ENCODE measurements around the gene FOXO3.

FOXO3 gene

DNA sequence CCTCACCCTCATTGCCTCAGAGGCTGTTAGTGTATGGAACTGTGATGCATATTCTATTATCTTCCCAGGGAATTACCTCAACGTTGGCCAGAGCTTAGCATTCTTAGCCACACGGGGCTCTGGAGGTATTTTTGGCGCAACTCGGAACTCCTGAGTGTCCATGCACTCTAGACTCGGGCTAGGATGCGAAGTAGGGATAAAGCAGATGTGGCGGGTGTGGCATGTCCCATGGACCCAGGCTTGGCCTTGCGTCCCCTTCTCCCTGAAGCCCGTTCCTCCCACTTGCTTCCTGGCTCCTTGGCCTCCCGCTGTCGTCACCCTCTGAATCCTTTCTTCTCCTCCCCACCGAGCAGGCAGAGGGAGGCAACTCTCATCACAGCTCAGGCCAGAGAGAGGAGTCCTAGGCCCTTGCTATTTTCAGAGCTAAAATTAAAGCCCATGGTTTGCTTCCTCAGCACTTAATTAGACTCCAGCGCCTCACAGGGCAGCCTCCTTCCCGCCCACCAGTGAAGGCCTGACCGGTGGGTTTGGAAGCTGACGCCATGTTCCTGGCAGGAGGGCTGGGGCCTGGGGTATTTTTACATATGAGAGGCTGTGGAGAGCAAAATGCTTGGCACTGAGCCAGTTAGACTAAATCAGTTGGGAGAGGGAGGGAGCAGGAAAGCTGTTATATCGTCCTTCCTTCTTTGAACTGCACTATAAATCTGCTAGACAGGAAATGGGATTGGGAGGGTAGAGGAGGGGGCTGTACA is 138.7 kb downstream of the FOXO3 start:
- in situ Hi-C loops (cut with HindIII; ENCODE audit: low pct_ligation_motif_present, low sequenced_read_pairs): no loop called here
- H3K36me3 ChIP-seq (replicated peaks): no peaks in the 10 kb centered on the region
- TF ChIP-seq, protein P1, sequence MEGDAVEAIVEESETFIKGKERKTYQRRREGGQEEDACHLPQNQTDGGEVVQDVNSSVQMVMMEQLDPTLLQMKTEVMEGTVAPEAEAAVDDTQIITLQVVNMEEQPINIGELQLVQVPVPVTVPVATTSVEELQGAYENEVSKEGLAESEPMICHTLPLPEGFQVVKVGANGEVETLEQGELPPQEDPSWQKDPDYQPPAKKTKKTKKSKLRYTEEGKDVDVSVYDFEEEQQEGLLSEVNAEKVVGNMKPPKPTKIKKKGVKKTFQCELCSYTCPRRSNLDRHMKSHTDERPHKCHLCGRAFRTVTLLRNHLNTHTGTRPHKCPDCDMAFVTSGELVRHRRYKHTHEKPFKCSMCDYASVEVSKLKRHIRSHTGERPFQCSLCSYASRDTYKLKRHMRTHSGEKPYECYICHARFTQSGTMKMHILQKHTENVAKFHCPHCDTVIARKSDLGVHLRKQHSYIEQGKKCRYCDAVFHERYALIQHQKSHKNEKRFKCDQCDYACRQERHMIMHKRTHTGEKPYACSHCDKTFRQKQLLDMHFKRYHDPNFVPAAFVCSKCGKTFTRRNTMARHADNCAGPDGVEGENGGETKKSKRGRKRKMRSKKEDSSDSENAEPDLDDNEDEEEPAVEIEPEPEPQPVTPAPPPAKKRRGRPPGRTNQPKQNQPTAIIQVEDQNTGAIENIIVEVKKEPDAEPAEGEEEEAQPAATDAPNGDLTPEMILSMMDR (IDR thresholded peaks at IDR 0.05; ENCODE audit: low read depth, low read length, missing control alignments): no peak
- no peaks in the 10 kb centered on the region for H3K27me3 ChIP-seq (replicated peaks)
- DNase-seq: no peak
- H3K27ac ChIP-seq: no peak overlapping the region
- no peak overlapping the region for H3K4me3 ChIP-seq (ENCODE audit: low read depth, low read length)

DNA sequence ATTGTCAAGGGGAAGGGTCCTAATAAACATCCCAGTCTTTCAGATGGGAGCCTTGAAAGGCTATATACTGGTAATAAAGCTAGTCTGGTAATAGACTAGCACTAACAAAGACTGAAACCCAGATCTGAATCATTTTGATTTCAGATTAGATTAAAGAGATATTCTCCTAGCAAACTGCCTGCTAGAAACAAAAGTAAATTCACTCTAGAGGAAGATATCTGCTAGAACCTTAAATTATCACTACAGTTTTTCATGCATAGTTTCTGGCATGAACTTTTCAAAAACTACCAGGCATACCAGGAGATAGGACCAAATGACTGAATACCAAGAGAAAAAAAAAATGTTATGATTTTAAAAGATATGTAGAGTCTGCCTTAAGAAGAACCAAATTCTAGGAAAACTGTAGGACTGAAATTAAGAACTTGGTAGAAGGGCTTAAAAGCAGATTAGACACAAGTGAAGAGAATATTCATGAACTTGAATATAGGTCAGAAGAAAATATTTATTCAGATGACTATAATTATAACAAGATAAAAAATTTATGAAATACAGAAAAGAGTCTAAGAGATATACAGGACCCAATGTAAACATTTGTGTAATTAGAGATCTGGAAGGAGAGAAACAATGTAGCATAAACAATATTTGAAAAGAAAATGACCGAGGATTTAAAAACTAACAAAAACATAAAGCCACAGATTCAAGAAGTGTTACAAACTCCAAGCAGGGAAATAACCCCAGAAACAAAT is 141.6 kb downstream of the FOXO3 start:
- Histone ChIP-seq H3K4me3 (ENCODE audit: low read depth, low read length) (no peak overlapping the region), H3K27me3 (replicated peaks) (no peaks in the 10 kb centered on the region), H3K27ac (no peak overlapping the region), H3K36me3 (replicated peaks) (no peaks in the 10 kb centered on the region)
- in situ Hi-C loops (cut with HindIII; ENCODE audit: low pct_ligation_motif_present, low sequenced_read_pairs): no loop called here
- DNase-seq: no peak
- TF ChIP-seq, protein P1 (IDR thresholded peaks at IDR 0.05; ENCODE audit: low read depth, low read length, missing control alignments): no peak

DNA sequence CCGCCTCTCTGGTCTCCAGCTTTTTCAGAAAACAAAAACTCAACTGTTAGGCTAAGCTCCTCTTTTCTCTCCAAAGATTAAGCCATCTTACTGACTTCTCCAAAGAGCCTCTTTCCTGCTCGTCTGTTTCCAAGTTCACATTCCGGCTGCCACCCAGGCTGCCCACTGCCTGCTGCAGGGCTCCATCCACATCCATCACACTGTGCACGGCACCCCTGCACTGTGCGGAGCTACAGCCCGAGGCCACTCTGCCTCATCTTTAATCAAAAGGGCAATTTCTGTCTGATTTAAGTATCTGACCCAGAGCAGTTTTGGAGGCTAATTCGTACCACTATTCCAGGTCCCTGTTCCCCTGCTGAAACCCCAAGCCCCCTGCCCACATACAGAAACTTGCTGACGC is 145.9 kb downstream of the FOXO3 start:
- H3K27me3 ChIP-seq (replicated peaks): no peaks in the 10 kb centered on the region
- in situ Hi-C loops (cut with HindIII; ENCODE audit: low pct_ligation_motif_present, low sequenced_read_pairs): no loop called here
- no peak for DNase-seq
- TF ChIP-seq, protein P1 (IDR thresholded peaks at IDR 0.05; ENCODE audit: low read depth, low read length, missing control alignments): no peak
- no peak overlapping the region for H3K27ac ChIP-seq
- H3K4me3 ChIP-seq (ENCODE audit: low read depth, low read length): no peak overlapping the region
- H3K36me3 ChIP-seq (replicated peaks): no peaks in the 10 kb centered on the region

DNA sequence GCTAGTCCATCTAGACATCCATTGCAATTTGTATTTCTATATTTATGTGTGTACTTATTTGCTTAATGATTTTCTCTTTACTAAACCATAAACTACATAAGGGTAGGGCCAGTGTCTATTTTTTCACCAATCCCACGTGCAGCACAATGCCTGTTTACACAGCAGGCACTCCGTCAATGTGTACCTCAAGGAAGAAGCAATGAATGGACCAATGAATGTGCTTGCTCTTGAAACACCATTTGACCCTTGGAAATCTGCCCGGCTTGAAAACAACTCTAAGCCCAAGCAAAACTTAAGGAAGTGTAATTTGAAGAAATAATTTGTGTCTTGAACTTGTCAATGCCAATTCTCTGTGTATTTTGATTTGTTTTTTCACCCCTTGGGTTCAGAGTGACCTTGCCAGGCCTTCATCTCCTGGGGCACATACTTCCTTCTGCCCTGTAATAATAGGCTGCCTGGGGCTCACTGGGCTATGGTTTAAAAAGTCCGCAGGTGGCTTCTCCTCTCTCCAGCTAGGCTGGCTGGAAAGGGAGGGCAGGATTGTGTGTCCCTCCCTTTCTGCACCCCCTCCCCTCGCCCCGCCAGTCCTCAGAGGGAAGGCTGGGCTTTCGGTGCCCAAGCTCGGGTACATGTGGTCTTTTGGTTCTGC is 146.7 kb downstream of the FOXO3 start:
- TF ChIP-seq, protein P1 (IDR thresholded peaks at IDR 0.05; ENCODE audit: low read depth, low read length, missing control alignments): no peak
- no peak for DNase-seq
- H3K27me3 ChIP-seq (replicated peaks): no peaks in the 10 kb centered on the region
- H3K4me3 ChIP-seq (ENCODE audit: low read depth, low read length): no peak overlapping the region
- H3K36me3 ChIP-seq (replicated peaks): no peaks in the 10 kb centered on the region
- H3K27ac ChIP-seq: no peak overlapping the region
- in situ Hi-C loops (cut with HindIII; ENCODE audit: low pct_ligation_motif_present, low sequenced_read_pairs): no loop called here

DNA sequence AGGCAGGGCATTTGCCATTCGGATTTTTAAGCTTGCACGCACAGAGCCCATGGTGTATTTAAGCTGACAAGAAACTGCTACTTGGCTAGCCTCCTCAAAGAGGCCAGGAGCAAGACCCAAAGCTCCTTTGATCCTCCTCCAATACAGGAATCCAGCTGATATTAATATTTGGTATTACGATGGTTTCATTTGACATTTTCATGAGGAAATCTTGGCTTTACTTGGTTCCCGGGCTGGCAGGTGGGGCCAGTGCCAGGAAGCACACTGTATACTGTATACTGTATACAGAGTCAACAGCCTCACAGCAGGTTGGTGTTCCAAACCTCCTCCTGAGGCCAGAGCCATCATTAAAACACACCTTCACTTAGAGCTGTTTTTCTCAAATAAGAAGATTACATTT is 149.3 kb downstream of the FOXO3 start:
- no peak for DNase-seq
- Histone ChIP-seq H3K27ac (no peak overlapping the region), H3K4me3 (ENCODE audit: low read depth, low read length) (no peak overlapping the region), H3K27me3 (replicated peaks) (no peaks in the 10 kb centered on the region), H3K36me3 (replicated peaks) (no peaks in the 10 kb centered on the region)
- in situ Hi-C loops (cut with HindIII; ENCODE audit: low pct_ligation_motif_present, low sequenced_read_pairs): no loop called here
- TF ChIP-seq, protein P1 (IDR thresholded peaks at IDR 0.05; ENCODE audit: low read depth, low read length, missing control alignments): no peak

Data from brain microvascular endothelial cell (primary cell).